IgD-negative memory B cell (primary cell): ENCODE results near the gene ZNHIT1. TPM values are rescaled to one million over a fixed set of nuclear protein-coding genes. Genes with fewer than 3 reads are reported as not detected.
A peak's percentile ranks its signal among the peaks of the same experiment; 100 is the strongest.

Experiments
- H3K27ac Mint-ChIP-seq, 3 donors: one replicate each; pipeline ENCODE4 v1.8.0; 2020 to 2022; ENCODE audit warnings: mild to moderate bottlenecking in 3 of 3, mixed read lengths in 3 of 3, moderate library complexity in 1 of 3
- H3K27me3 Mint-ChIP-seq: one replicate; pipeline ENCODE4 v1.8.0; 2021; ENCODE audit warnings: mixed read lengths
- H3K36me3 Mint-ChIP-seq: one replicate; pipeline ENCODE4 v1.8.0; 2020; ENCODE audit warnings: mild to moderate bottlenecking, mixed read lengths
- H3K4me1 Mint-ChIP-seq, 3 donors: one replicate each; pipeline ENCODE4 v1.8.0; 2020 to 2022; ENCODE audit warnings: mixed read lengths in 3 of 3, mild to moderate bottlenecking in 1 of 3
- H3K4me3 Mint-ChIP-seq, 4 donors: one replicate each; pipeline ENCODE4 v1.8.0; 2020 to 2022; ENCODE audit warnings: mild to moderate bottlenecking in 4 of 4, mixed read lengths in 4 of 4, moderate library complexity in 3 of 4
- H3K9me3 Mint-ChIP-seq, 3 donors: one replicate each; pipeline ENCODE4 v1.8.0; 2020 to 2021; ENCODE audit warnings: mixed read lengths in 3 of 3, mild to moderate bottlenecking in 1 of 3
- polyA plus RNA-seq: library from polyadenylated mRNA; unstranded; fragments of 300-500 nt; fragmentation: Illumina TruSeq; gene quantifications from one replicate; pipeline ENCODE4 v1.2.3, GENCODE V29; 2021

The ZNHIT1 gene
- polyA plus RNA-seq, 1 donor from 2014 or later, result 54.4 TPM

DNA sequence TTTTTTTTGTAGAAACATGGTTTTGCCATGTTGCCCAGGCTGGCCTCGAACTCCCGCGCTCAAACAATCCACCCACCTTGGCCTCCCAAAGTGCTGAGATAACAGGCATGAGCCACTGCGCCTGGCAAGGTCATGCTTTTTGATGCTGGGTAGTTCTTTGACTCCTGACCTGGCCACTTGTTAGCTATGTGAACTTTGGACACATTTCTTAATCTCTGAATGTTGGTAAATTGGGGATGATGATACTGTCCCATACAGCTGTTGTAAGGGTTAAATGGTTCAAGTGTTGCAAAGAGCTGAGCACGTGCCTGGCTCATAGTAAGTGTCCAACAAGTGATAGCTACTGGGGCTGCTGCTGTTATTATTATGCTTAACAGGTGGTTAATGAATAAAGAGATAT lies 2.3 kb downstream of the ZNHIT1 start:
- H3K4me1 Mint-ChIP-seq, result peaks cover 12 to 19% (median 19%) of the 10 kb centered on the region in 3 donors
- peaks cover 4% of the 10 kb centered on the region for H3K36me3 Mint-ChIP-seq
- peak overlapping the region in 2 of 4 donors; percentile 10 to 12 for H3K4me3 Mint-ChIP-seq
- peaks cover 2% of the 10 kb centered on the region for H3K27me3 Mint-ChIP-seq
- peak overlapping the region in 1 of 3 donors; percentile 9 for H3K27ac Mint-ChIP-seq
- no peaks in the 10 kb centered on the region for H3K9me3 Mint-ChIP-seq

- Mint-ChIP-seq H3K9me3 (no peaks in the 10 kb centered on the region), H3K36me3 (peaks cover 4% of the 10 kb centered on the region), H3K4me1 (peaks cover 12 to 17% (median 16%) of the 10 kb centered on the region in 3 donors), H3K27me3 (peaks cover 2% of the 10 kb centered on the region), H3K4me3 (no peak overlapping the region), H3K27ac (no peak overlapping the region)
These were observed 4.4 kb downstream of the ZNHIT1 start for GRCh38 chr7:101222275-101222830.

GRCh38 chr7:101223528-101223927 lies 5.6 kb downstream of the ZNHIT1 start:
- peaks cover 4% of the 10 kb centered on the region for H3K36me3 Mint-ChIP-seq
- peaks cover 7 to 16% (median 12%) of the 10 kb centered on the region in 3 donors for H3K4me1 Mint-ChIP-seq
- peak overlapping the region in 1 of 4 donors; percentile 47 for H3K4me3 Mint-ChIP-seq
- no peaks in the 10 kb centered on the region for H3K27me3 Mint-ChIP-seq
- no peaks in the 10 kb centered on the region for H3K9me3 Mint-ChIP-seq
- H3K27ac Mint-ChIP-seq, result no peak overlapping the region

GRCh38 chr7:101225650-101226049 lies 7.7 kb downstream of the ZNHIT1 start:
- peaks cover 0 to 5% (median 5%) of the 10 kb centered on the region in 3 donors for H3K4me1 Mint-ChIP-seq
- no peak overlapping the region for H3K27ac Mint-ChIP-seq
- H3K4me3 Mint-ChIP-seq, result no peak overlapping the region
- H3K36me3 Mint-ChIP-seq, result peaks cover 4% of the 10 kb centered on the region
- no peaks in the 10 kb centered on the region for H3K9me3 Mint-ChIP-seq
- no peaks in the 10 kb centered on the region for H3K27me3 Mint-ChIP-seq

- no peak overlapping the region for H3K27ac Mint-ChIP-seq
- H3K4me1 Mint-ChIP-seq, result peaks cover 0 to 6% (median 2%) of the 10 kb centered on the region in 3 donors
- peaks cover 4% of the 10 kb centered on the region for H3K36me3 Mint-ChIP-seq
- H3K4me3 Mint-ChIP-seq, result no peak overlapping the region
- no peaks in the 10 kb centered on the region for H3K27me3 Mint-ChIP-seq
- H3K9me3 Mint-ChIP-seq, result no peaks in the 10 kb centered on the region
These were observed 8.8 kb downstream of the ZNHIT1 start for GRCh38 chr7:101226721-101227120.

DNA sequence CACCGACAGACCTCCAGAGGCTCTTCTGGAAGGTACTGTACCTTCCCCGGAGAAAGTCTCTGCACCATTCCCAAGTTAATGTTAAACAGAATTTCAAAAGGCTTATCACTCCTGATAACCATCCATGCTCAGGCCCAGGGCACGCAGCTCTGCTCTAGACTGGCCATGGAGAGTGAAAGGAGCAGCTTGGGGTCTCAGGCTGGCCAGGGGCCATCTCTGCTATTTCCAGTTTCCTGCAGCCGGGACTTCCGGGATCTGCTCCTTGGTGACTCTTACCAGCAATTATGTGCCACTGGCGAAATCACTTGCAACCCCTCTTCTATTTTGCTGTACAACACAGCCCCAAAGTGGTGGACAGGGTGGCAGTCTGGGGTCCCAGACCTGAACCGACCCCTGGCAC lies 13.7 kb downstream of the ZNHIT1 start:
- H3K9me3 Mint-ChIP-seq, result no peaks in the 10 kb centered on the region
- peak overlapping the region in 1 of 3 donors; percentile 74 for H3K27ac Mint-ChIP-seq

DNA sequence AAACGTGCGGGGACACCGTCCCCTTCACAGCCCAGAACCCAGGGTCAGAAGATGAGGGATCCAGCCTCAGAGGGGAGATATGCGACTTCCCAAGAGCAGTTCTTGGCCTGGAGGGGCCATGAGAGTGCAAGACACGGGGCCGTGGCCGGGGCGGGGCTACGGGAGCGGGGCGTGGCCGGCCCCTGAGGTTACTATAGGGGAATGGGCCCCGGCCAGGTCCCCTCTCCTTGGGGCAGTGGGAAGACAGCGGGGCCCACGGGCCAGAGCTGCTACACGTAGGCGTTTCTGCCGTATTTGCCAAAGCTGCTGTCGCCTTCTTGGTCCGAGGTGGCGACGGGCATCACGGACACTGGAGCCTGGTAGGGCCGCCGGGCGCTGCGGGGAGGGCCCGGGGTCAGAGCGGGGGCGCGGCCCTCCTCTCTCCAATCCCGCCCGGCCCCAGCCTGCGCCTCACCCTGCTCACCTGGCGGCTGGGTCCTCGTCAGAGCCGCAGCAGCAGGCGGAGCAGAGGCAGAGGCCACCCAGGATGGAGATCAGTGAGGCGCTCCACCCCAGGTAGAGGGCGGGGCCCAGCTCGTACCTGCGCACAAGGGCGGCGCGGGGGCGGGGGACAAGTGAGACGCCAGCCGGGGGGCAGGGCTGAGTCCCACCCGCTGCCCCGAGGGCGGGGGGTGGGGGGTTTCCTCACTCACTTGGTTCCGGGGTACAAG lies 14.3 kb downstream of the ZNHIT1 start:
- Mint-ChIP-seq H3K27ac (peak overlapping the region in 1 of 3 donors; percentile 74), H3K36me3 (no peaks in the 10 kb centered on the region), H3K4me1 (peaks cover 0 to 3% (median 2%) of the 10 kb centered on the region in 3 donors), H3K4me3 (no peak overlapping the region), H3K27me3 (no peaks in the 10 kb centered on the region), H3K9me3 (no peaks in the 10 kb centered on the region)

More for the DNA sequence above, 13.7 kb downstream of the ZNHIT1 start:
- Mint-ChIP-seq H3K4me3 (no peak overlapping the region), H3K27me3 (no peaks in the 10 kb centered on the region), H3K36me3 (no peaks in the 10 kb centered on the region), H3K4me1 (peaks cover 0 to 3% (median 2%) of the 10 kb centered on the region in 3 donors)

GRCh38 chr7:101233907-101234547 lies 16.1 kb downstream of the ZNHIT1 start:
- Mint-ChIP-seq H3K27ac (peak overlapping the region in 1 of 3 donors; percentile 59), H3K4me1 (peaks cover 0 to 2% (median 2%) of the 10 kb centered on the region in 3 donors), H3K9me3 (no peaks in the 10 kb centered on the region), H3K36me3 (no peaks in the 10 kb centered on the region), H3K27me3 (no peaks in the 10 kb centered on the region), H3K4me3 (no peak overlapping the region)

GRCh38 chr7:101234636-101235035 lies 16.7 kb downstream of the ZNHIT1 start:
- Mint-ChIP-seq H3K27ac (no peak overlapping the region), H3K9me3 (no peaks in the 10 kb centered on the region)

DNA sequence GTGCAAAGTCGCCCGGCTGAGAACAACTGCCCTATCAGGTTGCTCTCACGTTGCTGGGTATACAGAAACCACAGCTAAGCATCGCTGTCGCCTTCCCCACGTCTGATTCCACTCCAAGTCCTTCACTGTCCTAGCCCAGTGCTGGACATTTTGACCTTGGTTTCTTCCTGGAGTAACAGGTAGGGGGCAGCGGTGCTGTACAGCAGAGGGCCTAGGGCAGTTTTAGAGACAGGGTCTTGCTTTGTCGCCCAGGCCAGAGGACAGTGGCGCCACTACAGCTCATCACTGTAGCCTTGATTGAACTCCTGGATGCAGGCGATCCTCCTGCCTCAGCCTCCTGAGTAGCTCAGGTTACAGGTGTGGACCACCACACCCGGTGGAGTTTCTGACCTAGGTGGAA lies 17.1 kb downstream of the ZNHIT1 start:
- H3K4me3 Mint-ChIP-seq, result peak overlapping the region in 1 of 4 donors; percentile 45
- no peaks in the 10 kb centered on the region for H3K9me3 Mint-ChIP-seq
- no peak overlapping the region for H3K27ac Mint-ChIP-seq
- H3K36me3 Mint-ChIP-seq, result no peaks in the 10 kb centered on the region
- peaks cover 0 to 2% (median 2%) of the 10 kb centered on the region in 3 donors for H3K4me1 Mint-ChIP-seq
- H3K27me3 Mint-ChIP-seq, result no peaks in the 10 kb centered on the region

More at GRCh38 chr7:101234636-101235035, 16.7 kb downstream of the ZNHIT1 start:
- no peaks in the 10 kb centered on the region for H3K36me3 Mint-ChIP-seq
- peak overlapping the region in 1 of 4 donors; percentile 45 for H3K4me3 Mint-ChIP-seq
- H3K4me1 Mint-ChIP-seq, result peaks cover 0 to 2% (median 2%) of the 10 kb centered on the region in 3 donors
- no peaks in the 10 kb centered on the region for H3K27me3 Mint-ChIP-seq

- no peaks in the 10 kb centered on the region for H3K9me3 Mint-ChIP-seq
- no peaks in the 10 kb centered on the region for H3K27me3 Mint-ChIP-seq
- H3K27ac Mint-ChIP-seq, result no peak overlapping the region
- peaks cover 0 to 2% (median 2%) of the 10 kb centered on the region in 3 donors for H3K4me1 Mint-ChIP-seq
- no peaks in the 10 kb centered on the region for H3K36me3 Mint-ChIP-seq
- no peak overlapping the region for H3K4me3 Mint-ChIP-seq
These were observed 17.6 kb downstream of the ZNHIT1 start for GRCh38 chr7:101235522-101235921.

GRCh38 chr7:101236292-101236835 lies 18.4 kb downstream of the ZNHIT1 start:
- Mint-ChIP-seq H3K27ac (no peak overlapping the region), H3K4me3 (no peak overlapping the region), H3K36me3 (no peaks in the 10 kb centered on the region), H3K27me3 (no peaks in the 10 kb centered on the region), H3K4me1 (peaks cover 0 to 2% (median 0%) of the 10 kb centered on the region in 3 donors), H3K9me3 (no peaks in the 10 kb centered on the region)

DNA sequence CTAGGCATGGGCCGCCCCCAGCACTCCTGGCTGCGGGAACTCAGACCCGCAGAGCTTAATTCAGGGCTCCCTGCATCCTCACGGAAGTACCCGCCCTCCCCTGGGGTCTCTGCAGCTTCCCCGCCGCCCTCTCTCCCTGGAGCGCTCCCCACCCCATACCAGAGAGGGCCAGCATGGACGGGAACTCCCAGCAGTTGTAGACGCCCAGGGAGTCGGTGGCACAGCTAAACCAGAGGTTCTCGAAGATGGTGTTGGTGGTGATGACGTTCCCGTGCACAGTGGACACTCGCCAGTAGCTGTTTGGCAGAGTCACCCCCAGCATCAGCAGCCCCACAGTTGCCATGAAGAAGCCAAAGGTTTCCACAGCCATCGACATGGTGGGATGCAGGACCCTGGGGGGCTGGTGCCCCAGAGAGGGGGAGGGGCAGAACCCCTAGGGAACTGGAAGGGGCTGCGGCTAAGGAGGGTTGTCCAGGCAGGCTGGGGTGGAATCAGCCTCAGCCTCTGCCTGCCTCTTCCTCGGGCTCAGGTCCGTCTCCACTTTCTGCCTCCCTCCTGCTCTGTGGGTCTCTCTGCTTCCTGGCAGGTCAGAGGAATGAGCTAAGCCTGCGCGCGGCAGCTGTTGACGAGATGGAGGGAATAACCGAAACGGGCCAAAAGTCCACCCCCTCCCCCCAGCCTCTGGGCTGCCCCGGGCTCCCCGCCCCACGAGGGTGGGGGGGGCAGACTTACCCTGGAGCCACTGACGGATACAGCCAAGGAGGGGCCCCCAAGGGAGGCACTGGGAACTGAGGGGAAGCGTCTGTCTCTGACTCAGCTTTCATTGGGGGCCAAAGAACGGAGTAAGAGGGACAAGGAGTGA lies 19.5 kb downstream of the ZNHIT1 start, which contains the start of gene CLDN15:
Gene CLDN15, minus strand, starts transcription at position 597 of the 862 bp plus-strand sequence. Its CDS starts 221 bp downstream, at position 376.
- H3K36me3 Mint-ChIP-seq, result no peaks in the 10 kb centered on the region
- H3K27me3 Mint-ChIP-seq, result no peaks in the 10 kb centered on the region
- no peaks in the 10 kb centered on the region for H3K9me3 Mint-ChIP-seq
- H3K4me3 Mint-ChIP-seq, result no peak within 1 kb of the TSS
- peak within 1 kb of the TSS in 1 of 3 donors; percentile 53 for H3K27ac Mint-ChIP-seq
- H3K4me1 Mint-ChIP-seq, result peaks cover 0 to 5% (median 0%) of the 10 kb centered on the region in 3 donors
